ENCODE results near the gene TRAPPC4.
"Not testable (repeated sequence)": the region's sequence is repeated elsewhere in the genome, so short reads cannot be mapped to it uniquely, and the experiment has no call there.

The TRAPPC4 gene

GRCh38 chr11:119031912-119032280 is 13.3 kb downstream of the TRAPPC4 start:
- FAIRE-seq = no peak
- no peak for DNase-seq (ENCODE audit: low spot score)

- not testable (repeated sequence) for FAIRE-seq; DNase-seq (ENCODE audit: low spot score)
Observed at GRCh38 chr11:119033421-119033820, 14.9 kb downstream of the TRAPPC4 start.

- FAIRE-seq (no peak), DNase-seq (ENCODE audit: low spot score) (no peak)
Observed at GRCh38 chr11:119034813-119035212, 16.2 kb downstream of the TRAPPC4 start.

- DNase-seq (ENCODE audit: low spot score) (no peak), FAIRE-seq (no peak)
Observed at GRCh38 chr11:119038884-119039283, 20.3 kb downstream of the TRAPPC4 start.

GRCh38 chr11:119039471-119039870 is 20.9 kb downstream of the TRAPPC4 start:
- not testable (repeated sequence) for DNase-seq (ENCODE audit: low spot score); FAIRE-seq

GRCh38 chr11:119041821-119042514 is 23.4 kb downstream of the TRAPPC4 start:
- FAIRE-seq = no peak
- DNase-seq (ENCODE audit: low spot score) = no peak

- FAIRE-seq = no peak
- DNase-seq (ENCODE audit: low spot score) = no peak
Observed at GRCh38 chr11:119042927-119043326, 24.4 kb downstream of the TRAPPC4 start.

- no peak for DNase-seq (ENCODE audit: low spot score)
- FAIRE-seq = no peak
Observed at GRCh38 chr11:119044708-119045107, 26.1 kb downstream of the TRAPPC4 start.

DNA sequence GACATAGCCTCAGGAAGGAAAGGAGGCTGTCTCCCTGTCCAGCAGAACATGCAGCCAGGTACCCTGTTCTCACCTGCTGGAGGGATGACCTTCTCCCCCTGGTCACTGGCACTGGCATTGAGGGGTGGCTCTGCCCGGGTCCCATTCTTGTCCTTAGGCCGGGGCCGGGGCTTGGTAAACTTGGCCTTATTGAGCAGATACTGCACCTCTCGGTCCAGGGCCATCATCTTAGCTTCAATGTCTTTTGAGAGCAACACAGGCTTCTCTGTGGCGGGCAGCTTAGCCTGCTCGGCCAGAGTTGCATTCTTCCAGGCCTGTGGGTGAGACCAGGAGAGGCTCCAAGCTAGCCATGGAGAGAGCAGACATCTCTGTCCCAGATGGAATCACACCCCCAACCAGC is 27.9 kb downstream of the TRAPPC4 start:
- FAIRE-seq (no peak), DNase-seq (ENCODE audit: low spot score) (no peak)

DNA sequence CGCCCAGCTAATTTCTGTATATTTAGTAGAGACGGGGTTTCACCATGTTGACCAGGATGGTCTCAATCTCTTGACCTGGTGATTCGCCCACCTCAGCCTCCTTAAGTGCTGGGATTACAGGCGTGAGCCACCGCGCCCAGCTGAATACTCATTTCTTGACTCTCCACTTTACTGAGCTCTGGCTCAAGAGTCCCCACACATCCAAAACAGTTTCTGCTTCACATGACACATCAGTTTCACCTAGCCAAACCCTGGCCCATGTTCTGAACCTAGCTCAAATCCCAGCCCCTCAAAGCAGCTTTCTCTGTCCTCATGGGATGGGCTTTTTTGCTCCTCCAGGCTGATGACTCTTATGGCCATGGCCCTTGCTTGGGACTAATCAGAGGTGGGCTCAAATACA is 28.6 kb downstream of the TRAPPC4 start:
- FAIRE-seq = no peak

DNA sequence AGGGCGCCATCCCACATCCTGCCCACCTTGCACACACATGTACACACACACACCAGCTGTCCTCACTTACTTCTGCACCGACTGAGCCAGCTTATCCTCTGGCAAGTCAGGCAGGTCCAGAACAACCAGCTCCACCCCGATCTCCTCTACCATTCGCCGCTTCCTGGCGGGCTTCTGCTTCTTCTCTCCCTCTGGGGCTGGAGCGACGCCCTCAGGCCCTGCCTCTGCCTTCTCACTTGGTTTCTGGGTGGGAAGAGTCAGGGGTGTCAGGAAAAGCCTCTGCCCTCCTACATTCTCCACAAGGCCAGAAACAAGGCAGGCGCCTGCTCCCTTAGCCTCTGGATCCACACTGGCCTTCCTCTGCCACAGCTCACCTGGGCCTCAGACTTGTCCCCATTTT is 30.1 kb downstream of the TRAPPC4 start:
- FAIRE-seq (no peak), DNase-seq (ENCODE audit: low spot score) (no peak)

More for the DNA sequence above, 28.6 kb downstream of the TRAPPC4 start:
- DNase-seq (ENCODE audit: low spot score) = no peak

DNA sequence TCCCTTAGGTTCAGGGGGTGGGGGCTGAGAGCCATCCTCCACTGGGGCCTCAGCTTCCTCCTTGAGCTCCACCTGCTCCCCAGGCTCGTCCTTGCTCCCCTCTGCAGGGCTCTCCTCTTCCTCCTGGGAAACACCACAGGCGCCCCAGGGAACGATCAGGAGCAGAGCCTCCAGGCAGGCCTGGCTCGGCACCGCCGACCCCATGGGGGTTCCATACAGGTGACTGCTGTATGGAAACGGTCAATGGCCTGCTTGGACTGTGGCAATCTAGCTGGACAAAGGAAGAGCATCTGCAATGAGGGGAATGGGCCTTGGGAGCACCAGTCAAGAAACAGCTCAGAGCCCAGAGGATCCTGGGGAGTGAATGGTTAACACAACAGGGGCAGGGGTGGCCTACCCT is 30.5 kb downstream of the TRAPPC4 start:
- no peak for DNase-seq (ENCODE audit: low spot score)
- FAIRE-seq = no peak

DNA sequence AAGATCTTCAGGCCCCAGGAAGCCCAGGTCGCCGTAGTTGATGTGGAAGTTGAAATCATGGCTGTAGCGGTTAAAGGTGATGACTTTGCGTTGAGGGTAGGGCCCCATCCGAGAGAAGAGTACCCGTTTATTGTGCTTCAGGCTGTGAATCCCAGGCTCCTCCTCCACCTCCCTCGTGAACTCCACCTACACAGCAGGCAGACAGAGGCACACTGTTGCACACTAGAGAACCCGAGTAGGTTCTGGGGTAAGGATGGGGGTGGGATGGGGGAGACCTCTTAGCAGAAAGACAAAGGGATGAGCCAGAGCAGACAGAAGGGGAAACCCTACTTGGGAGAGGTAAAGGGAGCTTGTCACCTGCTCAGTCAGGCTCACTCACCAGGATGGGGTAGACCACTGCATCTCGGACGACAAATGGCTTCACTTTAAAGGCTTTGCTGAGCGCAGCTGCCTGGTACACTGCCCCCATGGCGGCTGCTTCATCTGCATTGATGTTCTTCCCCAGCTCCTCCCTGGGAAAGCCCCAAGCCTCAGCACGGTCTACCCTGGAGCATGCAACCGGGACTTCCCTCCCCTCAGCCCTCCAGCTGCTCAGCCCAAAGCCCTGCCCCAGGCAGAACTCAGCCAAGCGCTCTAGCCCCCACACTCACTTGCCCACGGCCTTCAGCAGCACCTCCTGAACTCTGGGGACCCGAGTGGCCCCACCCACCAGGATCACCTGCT is 33.0 kb downstream of the TRAPPC4 start:
- DNase-seq (ENCODE audit: low spot score) = no peak
- FAIRE-seq = no peak

- DNase-seq (ENCODE audit: low spot score) = no peak
- no peak for FAIRE-seq
Observed at GRCh38 chr11:119052163-119052814, 33.7 kb downstream of the TRAPPC4 start.

GRCh38 chr11:119054418-119054817 is 35.9 kb downstream of the TRAPPC4 start:
- no peak for FAIRE-seq
- no peak for DNase-seq (ENCODE audit: low spot score)

DNA sequence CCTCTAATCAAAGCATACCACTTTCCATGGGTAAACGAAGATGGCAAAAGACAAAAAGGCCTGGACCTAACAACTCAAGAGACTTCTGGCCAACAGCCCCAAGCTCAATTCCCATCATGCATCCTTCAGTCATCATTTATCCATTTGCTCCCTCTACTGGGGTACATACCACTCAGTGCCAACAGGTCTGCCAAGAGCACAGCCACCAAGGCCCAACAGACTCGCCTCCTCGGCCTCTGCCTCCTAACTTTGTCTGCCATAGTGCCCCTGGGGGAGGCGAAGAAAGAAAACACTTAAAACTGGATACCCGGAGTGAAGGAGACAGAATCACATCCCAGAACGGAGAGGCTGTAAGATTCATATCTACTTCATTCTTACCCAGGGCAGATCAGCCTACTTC is 37.3 kb downstream of the TRAPPC4 start:
- DNase-seq (ENCODE audit: low spot score) (peak; percentile 29), FAIRE-seq (no peak)

DNA sequence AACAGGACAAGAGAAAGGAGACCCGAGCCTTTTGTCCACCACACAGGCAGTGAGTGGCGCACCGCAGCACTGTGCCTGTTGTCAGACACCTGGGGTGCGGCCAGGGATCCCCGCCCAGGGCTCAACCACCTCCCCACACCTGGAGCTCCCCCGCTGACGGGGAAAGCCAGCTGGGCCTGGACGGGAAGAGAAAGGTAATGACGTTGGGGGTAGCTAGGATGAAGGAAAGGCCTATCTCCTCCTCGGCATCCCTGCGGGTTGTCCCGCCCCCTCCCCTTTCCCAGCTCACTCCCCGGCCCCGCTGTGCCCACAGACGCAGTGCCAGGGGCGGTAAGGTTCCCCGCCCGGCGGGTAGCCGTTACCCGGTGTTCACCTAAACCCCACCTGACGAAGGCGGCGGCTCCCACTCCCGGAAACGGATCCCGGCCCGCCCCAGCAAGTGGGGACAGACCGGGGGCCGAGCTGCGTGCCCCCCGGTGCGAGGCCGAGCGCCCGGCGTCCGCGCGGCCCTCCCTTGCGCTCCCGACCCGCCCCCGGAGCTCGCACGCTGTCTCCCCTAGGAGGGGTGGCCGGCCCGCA is 37.9 kb downstream of the TRAPPC4 start:
- FAIRE-seq (no peak), DNase-seq (ENCODE audit: low spot score) (no peak)

DNA sequence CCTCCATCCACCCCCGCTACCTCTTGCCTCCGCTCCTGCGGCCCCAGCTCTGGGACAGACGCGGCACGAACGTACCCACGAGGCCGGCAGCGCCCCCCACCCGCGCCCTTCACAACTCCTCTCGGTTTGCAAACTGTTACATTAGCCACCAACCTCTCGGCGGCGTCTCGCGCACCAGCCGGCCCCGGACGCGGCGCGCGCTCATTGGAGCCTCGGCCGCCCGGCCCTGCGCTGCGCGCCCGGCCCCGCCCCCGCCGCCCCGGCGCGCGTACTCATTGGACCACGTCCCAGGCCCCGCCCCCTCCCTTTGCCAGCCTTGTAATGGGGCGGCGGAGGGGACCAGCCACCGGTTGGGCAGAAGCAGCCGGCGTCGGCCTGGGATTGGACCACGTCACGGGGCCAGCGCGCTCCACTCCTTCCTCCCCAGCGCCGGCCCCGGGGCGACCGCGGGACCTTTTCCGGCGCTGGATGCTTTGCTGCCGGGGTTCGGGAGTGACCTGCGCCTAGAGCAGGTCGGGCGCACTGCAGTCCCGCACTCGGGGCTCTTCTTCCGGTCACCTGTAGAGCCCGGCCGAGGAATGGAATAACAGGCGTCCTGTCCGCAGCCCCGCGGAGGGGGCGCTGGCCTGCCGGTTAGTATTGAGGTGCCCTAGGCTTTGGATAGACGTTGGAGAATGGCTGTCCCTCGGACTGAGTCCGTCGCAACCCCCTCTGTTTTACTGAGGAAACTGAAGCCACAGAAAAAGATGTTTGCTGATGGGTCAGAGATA is 38.6 kb downstream of the TRAPPC4 start, which contains the start of gene HYOU1:
Gene HYOU1 (minus strand): TSS at position 206 of the 770 bp plus-strand sequence. CDS start 1,045 bp downstream, outside the sequence.
- DNase-seq (ENCODE audit: low spot score) = peak; percentile 84
- no peak for FAIRE-seq

DNA sequence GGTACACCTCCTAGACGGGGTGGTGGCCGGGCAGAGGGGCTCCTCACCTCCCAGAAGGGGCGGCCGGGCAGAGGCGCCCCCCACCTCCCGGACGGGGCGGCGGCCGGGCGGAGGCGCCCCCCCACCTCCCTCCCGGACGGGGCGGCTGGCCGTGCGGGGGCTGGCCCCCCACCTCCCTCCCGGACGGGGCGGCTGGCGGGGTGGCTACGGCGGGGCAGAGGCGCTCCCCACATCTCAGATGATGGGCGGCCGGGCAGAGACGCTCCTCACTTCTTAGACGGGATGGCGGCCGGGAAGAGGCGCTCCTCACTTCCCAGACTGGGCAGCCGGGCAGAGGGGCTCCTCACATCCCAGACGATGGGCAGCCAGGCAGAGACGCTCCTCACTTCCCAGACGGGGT is 40.6 kb downstream of the TRAPPC4 start:
- not testable (repeated sequence) for DNase-seq (ENCODE audit: low spot score); FAIRE-seq

- no peak for FAIRE-seq
Observed at GRCh38 chr11:119061256-119061655, 42.7 kb downstream of the TRAPPC4 start.

GRCh38 chr11:119062779-119063178 is 44.2 kb downstream of the TRAPPC4 start:
- FAIRE-seq = no peak
- no peak for DNase-seq (ENCODE audit: low spot score)

More at GRCh38 chr11:119061256-119061655, 42.7 kb downstream of the TRAPPC4 start:
- DNase-seq (ENCODE audit: low spot score) = no peak
